HepG2 (cell line): ENCODE data around the gene BAHD1. TPM values are rescaled to one million over a fixed set of nuclear protein-coding genes. Genes with fewer than 3 reads are reported as not detected.

Source experiments
- GABPA ChIP-seq, 2 experiments: IDR thresholded peaks; 2 replicates each; pipeline ENCODE4 v1.6.1; 2011 to 2016; ENCODE audit warnings: low read depth in 2 of 2, low read length in 1 of 2, missing biosample characterization in 1 of 2, missing genetic modification characterization in 1 of 2
- GATA4 ChIP-seq: sonication (generic); IDR thresholded peaks from 2 replicates; pipeline ENCODE4 v1.6.1; 2016; ENCODE audit warnings: antibody characterized with exemption, low read depth, borderline replicate concordance
- ZNF124 ChIP-seq: sonication (generic); formaldehyde crosslinking; IDR thresholded peaks from 2 replicates; pipeline ENCODE4 v1.4.0; 2020; ENCODE audit warnings: missing genetic modification reagents
- ZNF234 ChIP-seq: sonication (generic); formaldehyde crosslinking; conservative IDR thresholded peaks from 2 replicates; pipeline ENCODE4 v1.5.1; 2020; ENCODE audit warnings: mild to moderate bottlenecking, missing genetic modification reagents
- ZNF503 ChIP-seq: sonication (generic); formaldehyde crosslinking; IDR thresholded peaks from 2 replicates; pipeline ENCODE4 v1.4.0; 2020; ENCODE audit warnings: missing genetic modification reagents
- polyA plus RNA-seq, 8 experiments: library from polyadenylated mRNA; depleted of rRNA in 3 of 8; stranded (reverse) in 7 of 8; unstranded in 1 of 8; fragments of >200 nt; fragmentation: Illumina TruSeq in 4 of 8; extraction: Trizol in 4 of 8; gene quantifications; 2 replicates each; pipeline versions ENCODE4 v1.2.1 to v1.2.3, GENCODE V29; 2011 to 2016; ENCODE audit warnings: low read depth in 4 of 8, missing spikeins in 1 of 8, mixed read lengths in 1 of 8; ENCODE audit not compliant: insufficient read depth in 1 of 8
- total RNA-seq, 5 experiments: library from RNA; depleted of rRNA; stranded (reverse); fragments of >200 nt; fragmentation: Illumina TruSeq; extraction: Trizol; gene quantifications; 2 replicates each; pipeline ENCODE4 v1.2.3, GENCODE V29; 2016; ENCODE audit warnings: low read depth in 1 of 5
- TF ChIP-seq, protein P1 (sequence below): sonication (generic); formaldehyde crosslinking; conservative IDR thresholded peaks from 2 replicates; pipeline ENCODE4 v1.4.0; 2020; ENCODE audit warnings: missing genetic modification reagents
- TF ChIP-seq, protein P2 (sequence below): sonication (generic); formaldehyde crosslinking; conservative IDR thresholded peaks from 2 replicates; pipeline ENCODE4 v1.8.0; 2022; ENCODE audit warnings: low read depth, missing genetic modification reagents

BAHD1 gene
- total and polyA plus RNA-seq, 2 of the 13 experiments (the other 11 are each of a cell fraction or from before 2014, with no cell fraction given) = 3.3 to 8.7 TPM

GRCh38 chr15:40487816-40488682 is 47.3 kb downstream of the BAHD1 start (continued):
- TF ChIP-seq ZNF503 (CRISPR knock-in tag) = no peak
- TF ChIP-seq, protein P1, sequence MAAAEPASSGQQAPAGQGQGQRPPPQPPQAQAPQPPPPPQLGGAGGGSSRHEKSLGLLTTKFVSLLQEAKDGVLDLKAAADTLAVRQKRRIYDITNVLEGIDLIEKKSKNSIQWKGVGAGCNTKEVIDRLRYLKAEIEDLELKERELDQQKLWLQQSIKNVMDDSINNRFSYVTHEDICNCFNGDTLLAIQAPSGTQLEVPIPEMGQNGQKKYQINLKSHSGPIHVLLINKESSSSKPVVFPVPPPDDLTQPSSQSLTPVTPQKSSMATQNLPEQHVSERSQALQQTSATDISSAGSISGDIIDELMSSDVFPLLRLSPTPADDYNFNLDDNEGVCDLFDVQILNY = no peak
- no peak for TF ChIP-seq ZNF234 (CRISPR knock-in tag)
- TF ChIP-seq GATA4 = no peak
- TF ChIP-seq ZNF124 = no peak
- TF ChIP-seq, protein P2, sequence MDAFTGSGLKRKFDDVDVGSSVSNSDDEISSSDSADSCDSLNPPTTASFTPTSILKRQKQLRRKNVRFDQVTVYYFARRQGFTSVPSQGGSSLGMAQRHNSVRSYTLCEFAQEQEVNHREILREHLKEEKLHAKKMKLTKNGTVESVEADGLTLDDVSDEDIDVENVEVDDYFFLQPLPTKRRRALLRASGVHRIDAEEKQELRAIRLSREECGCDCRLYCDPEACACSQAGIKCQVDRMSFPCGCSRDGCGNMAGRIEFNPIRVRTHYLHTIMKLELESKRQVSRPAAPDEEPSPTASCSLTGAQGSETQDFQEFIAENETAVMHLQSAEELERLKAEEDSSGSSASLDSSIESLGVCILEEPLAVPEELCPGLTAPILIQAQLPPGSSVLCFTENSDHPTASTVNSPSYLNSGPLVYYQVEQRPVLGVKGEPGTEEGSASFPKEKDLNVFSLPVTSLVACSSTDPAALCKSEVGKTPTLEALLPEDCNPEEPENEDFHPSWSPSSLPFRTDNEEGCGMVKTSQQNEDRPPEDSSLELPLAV (CRISPR knock-in tag) = no peak
- no peak for TF ChIP-seq GABPA (IDR thresholded peaks at IDR 0.05; ENCODE audit: low read depth, low read length)
- TF ChIP-seq GABPA (CRISPR knock-in tag; IDR thresholded peaks at IDR 0.05; ENCODE audit: low read depth) = no peak
